ENCODE measurements around the gene CIART. TPM values are rescaled to one million over a fixed set of nuclear protein-coding genes. Genes with fewer than 3 reads are reported as not detected.
A peak's percentile ranks its signal among the peaks of the same experiment; 100 is the strongest.
"Not testable (repeated sequence)": the region's sequence is repeated elsewhere in the genome, so short reads cannot be mapped to it uniquely, and the experiment has no call there.

Gene CIART
- total RNA-seq, 1 experiment from 2014 or later = 12.0 TPM

DNA sequence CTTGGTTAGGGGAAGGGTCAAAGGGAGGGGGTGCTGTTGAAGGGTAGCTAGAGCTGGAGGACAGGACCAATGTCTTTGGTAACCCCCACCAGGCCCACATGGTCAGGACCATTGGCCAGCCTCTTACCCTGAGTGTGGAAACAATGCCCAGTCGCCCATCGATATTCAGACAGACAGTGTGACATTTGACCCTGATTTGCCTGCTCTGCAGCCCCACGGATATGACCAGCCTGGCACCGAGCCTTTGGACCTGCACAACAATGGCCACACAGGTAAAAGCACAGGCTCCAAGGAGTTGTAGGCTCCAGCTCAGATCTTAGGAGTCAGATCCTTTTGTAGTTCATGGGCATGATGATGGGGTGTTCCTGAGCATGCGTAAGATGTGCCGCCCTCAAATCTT is 21.0 kb upstream of the CIART start:
- DNase-seq (ENCODE audit: low read depth) = no peak

GRCh38 chr1:150262388-150263320 is 19.7 kb upstream of the CIART start:
- DNase-seq (ENCODE audit: low read depth) = no peak

GRCh38 chr1:150263549-150263948 is 18.8 kb upstream of the CIART start:
- no peak for DNase-seq (ENCODE audit: low read depth)

DNA sequence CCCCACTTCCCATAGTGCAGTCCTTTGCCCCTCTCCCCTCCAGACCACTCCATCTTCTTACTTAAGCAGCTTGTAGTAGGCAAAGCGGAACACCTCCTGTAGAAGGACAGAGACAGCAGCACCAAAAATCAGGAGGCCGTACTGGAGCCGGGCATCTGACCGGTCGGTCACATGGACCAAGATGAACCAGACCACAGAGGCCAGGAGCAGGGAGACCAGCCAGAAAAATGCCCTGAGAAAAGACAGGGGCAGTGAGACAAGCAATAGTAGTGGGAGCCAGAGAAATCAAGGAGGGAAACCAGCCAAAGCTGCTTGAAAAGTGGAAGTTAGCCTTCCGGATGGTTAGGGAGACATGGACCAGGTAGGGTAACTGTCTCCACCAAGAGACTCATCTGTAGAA is 14.5 kb upstream of the CIART start:
- DNase-seq (ENCODE audit: low read depth) = no peak

- peak; percentile 16 for DNase-seq (ENCODE audit: low read depth)
Observed at GRCh38 chr1:150268340-150268704, 14.0 kb upstream of the CIART start.

DNA sequence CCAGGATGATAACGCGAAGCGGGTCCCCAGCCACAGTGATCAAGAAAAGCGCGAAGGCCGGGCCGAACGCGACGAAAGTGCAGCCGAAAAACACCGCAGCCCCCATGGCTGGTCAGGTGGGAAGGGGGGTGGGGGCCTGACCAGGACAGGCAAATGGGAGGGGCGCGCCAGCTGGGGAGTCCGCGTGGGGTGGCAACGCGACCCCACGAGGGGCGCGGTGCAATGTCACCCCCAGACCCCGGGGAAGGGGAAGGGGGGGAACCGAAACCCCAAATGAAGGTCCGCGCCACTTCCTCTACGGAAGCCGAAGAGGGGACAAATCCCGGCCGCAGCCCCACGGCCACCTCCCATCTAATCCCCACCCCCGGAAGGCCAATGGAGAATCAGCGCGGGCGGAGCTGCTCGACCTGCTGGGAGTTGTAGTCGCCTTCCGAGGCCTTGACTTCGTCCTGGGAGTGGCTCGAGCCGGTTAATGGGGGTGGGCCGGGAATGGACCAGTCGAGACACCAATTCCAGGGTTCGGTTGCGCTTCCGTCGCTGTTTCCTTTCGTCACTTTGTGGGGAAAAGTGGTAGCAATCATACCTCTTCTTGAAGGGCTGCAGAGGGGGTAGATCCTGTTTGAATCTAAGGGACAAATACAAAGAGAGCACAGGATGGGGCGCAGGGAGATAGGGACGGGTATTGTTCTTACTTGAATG is 13.5 kb upstream of the CIART start, which contains the start of gene APH1A:
Gene APH1A (minus strand): TSS at position 312 of the 699 bp plus-strand sequence. CDS start 206 bp downstream, at position 106.
- DNase-seq (ENCODE audit: low read depth) = peak; percentile 96

DNA sequence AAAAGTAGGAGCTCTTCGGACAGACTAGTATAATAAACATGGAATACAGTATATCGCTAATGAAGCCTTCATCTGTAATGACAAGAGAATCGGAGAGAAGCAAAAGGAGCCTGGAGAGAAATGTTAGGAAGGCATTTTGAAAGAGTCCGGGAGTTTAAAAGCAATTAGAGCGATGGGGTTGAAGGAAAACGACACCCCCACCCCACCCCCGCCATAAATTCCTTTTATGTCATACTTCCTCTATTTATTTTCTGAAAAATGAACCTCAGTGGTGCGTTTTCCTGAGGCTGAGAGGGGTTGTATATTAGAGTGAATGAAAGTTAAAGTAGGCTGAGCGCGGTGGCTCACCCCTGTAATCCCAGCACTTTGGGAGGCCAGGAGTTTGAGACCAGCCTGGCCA is 12.9 kb upstream of the CIART start:
- no peak for DNase-seq (ENCODE audit: low read depth)

GRCh38 chr1:150271291-150271959 is 10.9 kb upstream of the CIART start:
- DNase-seq (ENCODE audit: low read depth) = no peak

DNA sequence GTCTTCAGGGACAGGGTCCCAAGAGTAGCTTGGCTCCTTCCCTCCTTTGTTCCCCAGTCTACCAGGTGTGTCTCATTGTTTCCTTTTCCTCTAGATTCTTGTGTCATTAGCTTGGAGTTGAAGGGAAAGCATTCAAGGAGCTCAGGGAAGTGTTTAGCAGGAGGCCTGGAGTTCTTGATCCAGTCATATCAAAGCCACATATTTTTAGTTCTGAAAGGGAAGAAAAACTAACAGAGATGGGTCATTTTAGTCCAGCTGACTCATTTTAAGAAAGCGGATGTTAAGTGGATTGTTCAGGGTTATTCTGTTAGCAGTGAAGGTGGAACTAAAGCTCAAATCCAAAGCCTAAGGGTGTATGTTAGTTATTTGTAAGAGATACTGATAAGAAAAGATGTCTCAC is 9.0 kb upstream of the CIART start:
- DNase-seq (ENCODE audit: low read depth) = no peak

DNA sequence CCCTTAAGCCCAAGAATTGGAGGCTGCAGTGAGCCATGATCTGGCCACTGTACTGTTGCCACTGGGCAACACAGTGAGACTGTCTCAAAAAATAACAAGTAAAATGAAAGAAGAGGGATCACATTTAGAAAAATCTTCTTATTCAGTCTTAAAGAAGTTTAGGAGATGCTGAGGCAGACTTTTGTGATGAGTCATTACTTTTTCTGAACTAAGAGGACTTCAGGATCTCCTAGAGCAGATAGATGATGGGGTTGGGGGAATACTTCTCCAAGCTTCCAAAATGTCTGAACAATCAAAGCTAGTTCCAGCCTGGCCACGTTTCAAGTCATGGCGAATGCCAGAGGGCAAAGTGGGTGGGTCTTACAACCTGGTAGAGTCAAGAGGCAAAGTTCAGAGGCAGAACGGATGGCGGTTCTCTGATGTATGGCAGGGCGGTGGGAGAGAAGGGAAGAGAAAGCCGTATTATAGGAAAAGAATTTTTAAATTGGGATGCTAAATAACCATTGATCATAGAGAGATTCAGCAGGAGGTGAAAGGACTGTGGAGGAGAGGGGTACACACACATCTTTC is 2.1 kb upstream of the CIART start:
- DNase-seq (ENCODE audit: low read depth) = no peak

DNA sequence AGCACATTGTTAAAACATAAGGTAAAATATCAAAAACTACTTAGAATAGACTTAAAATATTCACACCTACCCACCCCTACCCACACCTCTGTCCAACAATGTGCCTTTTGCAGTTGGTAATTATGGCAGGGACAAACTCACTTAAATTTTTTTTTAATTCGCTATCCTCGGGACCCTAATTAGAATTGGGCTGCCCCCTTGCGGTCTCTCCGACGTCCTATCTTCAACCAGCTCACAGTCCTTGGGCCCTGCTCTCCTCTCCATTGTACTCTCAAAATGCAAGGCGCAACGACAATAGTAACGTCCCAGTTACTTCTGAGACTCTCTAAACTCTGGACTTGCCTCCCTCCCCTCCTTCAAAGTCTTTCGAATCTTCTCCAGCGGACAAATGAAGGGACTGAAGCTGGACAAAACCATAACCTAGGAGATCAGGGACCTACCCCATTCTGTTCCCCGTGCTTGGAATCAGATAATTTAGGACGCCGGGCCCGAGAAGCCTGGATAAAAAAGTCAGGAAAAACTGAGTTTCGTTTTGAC is 1.1 kb upstream of the CIART start:
- peak; percentile 73 for DNase-seq (ENCODE audit: low read depth)

DNA sequence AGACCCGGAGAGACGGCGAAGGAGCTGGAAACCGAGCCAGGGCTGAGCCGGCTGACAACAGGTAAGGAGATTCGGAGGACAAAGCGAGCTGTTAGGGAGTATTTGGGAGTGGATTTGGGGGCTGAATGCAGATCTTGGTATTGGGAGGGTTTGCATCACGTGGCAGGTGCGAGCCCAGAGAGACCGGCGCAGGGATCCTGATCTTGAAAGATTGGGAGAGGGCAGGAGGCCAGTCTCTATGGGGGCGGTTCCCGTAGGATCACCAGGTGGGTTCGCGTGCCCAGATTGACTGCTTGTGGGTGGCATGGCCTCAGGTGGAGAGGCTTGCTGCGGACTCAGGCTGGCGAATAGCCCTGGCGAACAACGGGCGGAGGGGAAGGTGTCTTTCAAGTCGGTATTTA is 204 bp downstream of the CIART start:
- DNase-seq (ENCODE audit: low read depth) = no peak

DNA sequence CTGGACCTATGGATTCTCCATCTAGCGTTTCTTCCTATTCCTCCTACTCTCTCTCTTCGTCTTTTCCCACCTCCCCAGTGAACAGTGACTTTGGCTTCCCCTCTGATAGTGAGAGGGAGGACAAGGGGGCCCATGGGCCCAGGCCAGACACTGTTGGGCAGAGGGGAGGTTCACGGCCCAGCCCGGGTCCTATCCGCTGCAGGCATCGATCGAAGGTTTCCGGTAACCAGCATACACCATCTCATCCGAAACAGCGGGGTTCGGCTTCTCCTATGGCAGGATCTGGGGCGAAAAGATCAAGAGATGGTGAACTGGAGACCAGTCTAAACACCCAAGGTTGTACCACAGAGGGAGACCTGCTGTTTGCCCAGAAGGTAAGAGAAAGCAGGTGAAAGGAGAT is 906 bp downstream of the CIART start:
- no peak for DNase-seq (ENCODE audit: low read depth)

DNA sequence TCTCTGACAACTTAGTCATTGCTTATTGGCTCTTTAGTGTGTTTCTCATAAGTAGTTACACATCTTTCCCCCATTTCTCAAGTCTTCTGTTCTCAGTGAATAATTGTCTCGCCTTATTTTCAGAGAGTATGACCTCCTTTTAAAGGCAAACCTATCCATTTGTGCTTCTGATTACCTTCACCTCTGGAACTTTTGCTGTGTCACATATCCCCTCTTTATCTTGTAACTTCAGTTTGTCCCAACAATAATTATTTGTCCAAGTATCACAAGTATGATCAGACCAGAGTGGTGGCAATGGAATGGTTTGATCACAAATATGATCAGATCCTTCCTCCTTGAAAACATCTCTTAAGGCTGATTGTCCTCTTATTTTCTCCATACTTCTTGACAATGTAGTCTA is 6.0 kb downstream of the CIART start:
- DNase-seq (ENCODE audit: low read depth) = no peak

DNA sequence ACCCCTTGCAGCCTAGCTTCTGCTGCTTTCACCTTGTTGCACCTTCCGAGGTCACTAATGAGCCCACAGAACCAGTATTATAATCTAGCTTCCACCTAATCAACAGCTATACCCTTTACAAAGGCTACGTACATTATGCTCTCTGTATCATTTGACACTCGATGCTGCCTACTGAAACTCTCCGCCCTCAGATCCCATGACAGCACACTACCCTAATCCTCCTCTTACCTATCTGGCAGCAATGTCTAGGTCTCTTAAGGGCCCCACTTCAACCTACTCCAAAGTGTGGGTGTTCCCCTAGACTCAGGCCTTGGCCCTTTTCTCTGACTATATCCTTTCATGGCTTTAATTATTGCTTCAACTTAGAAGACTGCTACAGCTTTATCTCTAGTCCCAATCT is 6.5 kb downstream of the CIART start:
- no peak for DNase-seq (ENCODE audit: low read depth)

GRCh38 chr1:150293433-150294253 is 11.3 kb downstream of the CIART start, which contains the start of gene MRPS21:
Gene MRPS21, plus strand, starts transcription at chr1:150293861. Its CDS starts 506 bp downstream, at chr1:150294367.
- DNase-seq (ENCODE audit: low read depth) = peak; percentile 89

DNA sequence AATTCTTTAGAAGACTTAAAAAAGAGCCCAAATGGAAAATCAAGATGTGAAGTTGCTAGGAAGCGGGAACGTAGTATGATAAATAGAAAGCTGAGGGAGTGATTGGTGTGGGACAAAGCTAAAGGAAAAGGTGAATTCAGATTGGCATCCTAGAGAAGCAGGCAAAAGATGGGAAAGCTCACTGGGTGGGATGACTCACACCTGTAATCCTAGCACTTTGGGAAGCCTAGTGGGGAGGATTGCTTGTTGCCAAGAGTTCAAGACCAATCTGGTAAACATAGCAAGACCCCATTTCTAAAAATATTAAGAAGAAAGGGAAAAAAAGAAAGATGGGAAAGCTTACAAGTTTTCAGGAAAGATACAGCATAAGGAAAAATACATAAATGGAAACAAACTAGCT is 13.1 kb downstream of the CIART start:
- DNase-seq (ENCODE audit: low read depth) = no peak

DNA sequence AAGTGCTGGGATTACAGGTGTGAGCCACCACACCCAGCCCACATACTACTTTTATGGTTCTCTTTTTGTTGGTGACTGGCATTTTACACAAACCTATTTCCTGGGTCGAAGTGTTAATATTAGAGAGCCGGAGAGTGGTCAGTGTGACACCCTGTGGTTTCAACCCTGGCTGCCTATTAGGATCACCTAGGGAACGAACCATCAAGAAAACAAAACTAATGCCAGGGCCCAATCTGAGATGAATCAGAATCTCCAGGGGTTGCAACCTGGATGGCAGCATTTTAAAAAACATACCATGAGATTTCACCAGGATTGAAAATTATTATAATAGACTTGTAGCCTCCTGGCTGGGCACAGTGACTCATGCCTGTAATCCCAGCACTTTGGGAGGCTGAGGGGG is 17.4 kb downstream of the CIART start:
- DNase-seq (ENCODE audit: low read depth) = no peak

- no peak for DNase-seq (ENCODE audit: low read depth)
Observed at GRCh38 chr1:150302338-150302737, 20.0 kb downstream of the CIART start.

DNA sequence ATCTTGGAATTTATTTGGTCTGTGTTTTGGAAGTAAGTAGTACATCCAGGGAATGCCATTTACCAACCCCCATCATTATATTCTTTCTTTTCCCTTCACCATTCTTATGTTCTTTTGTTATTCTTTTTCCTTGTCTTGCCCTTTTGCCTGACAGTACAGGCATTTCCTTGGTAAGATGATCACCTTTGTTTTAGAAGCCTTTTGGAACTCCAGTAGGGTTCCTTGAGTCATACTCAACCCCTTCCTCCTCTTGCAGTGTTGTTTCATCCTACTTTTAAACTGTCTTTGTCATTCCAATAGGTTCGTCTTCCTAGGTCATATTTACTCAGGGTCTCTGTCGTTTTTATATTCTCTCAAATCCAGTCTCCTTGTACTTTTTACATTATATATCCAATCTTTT is 20.5 kb downstream of the CIART start:
- DNase-seq (ENCODE audit: low read depth) = no peak

DNA sequence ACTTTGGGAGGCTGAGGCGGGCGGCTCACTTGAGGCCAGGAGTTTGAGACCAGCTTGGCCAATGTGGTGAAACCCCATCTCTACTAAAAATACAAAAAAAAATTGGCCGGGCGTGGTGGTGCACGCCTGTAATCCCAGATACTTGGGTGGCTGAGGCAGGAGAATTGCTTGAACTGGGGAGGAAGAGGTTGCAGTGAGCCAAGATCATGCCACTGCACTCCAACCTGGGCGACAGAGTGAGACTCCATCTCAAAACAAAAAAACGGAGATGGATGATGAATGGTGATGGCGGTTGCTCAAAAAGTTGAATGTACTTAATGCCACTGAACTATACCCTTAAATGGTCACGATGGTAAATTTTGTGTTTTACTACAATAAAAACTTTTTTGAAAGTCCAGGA is 26.2 kb downstream of the CIART start:
- not testable (repeated sequence) for DNase-seq (ENCODE audit: low read depth)
